Left lung (tissue), 10 donors: Measurements from ENCODE around the gene ADAM15. TPM values are rescaled to one million over a fixed set of nuclear protein-coding genes. Genes with fewer than 3 reads are reported as not detected.

Experiments
- ATAC-seq: fragments of 200-7000 bp; cut with Tn5 transposase; one replicate; pipeline ENCODE4 v1.9.1; 2020; ENCODE audit warnings: moderate library complexity
- DNase-seq, 4 donors: peaks; one replicate each; pipeline ENCODE4 v3.0.0-alpha.2; 2013 to 2020
- H3K27ac ChIP-seq, 2 donors: fragments of 200-600 bp; sonication (generic) in 1 of 2; one replicate each; pipeline versions ENCODE4 v1.5.0 to v1.8.0; 2020 to 2021
- H3K27me3 ChIP-seq, 2 donors: fragments of 200-600 bp; sonication (generic) in 1 of 2; one replicate each; pipeline versions ENCODE4 v1.5.0 to v1.8.0; 2020 to 2021
- H3K36me3 ChIP-seq, 2 donors: fragments of 200-600 bp; sonication (generic) in 1 of 2; one replicate each; pipeline versions ENCODE4 v1.5.0 to v1.8.0; 2020 to 2021
- H3K4me1 ChIP-seq, 2 donors: fragments of 200-600 bp; one replicate each; pipeline ENCODE4 v1.8.0; 2021
- H3K4me3 ChIP-seq, 2 donors: fragments of 200-600 bp; sonication (generic) in 1 of 2; one replicate each; pipeline versions ENCODE4 v1.5.0 to v1.8.0; 2020 to 2021; ENCODE audit warnings: mild to moderate bottlenecking in 1 of 2
- H3K9me3 ChIP-seq, 2 donors: fragments of 200-600 bp; sonication (generic) in 1 of 2; one replicate each; pipeline versions ENCODE4 v1.5.0 to v1.8.0; 2020 to 2021
- CTCF ChIP-seq, 2 donors: fragments of 200-600 bp; sonication (generic) in 1 of 2; IDR thresholded peaks; one replicate each; pipeline versions ENCODE4 v1.5.0 to v1.8.0; 2021; ENCODE audit warnings: antibody characterized with exemption in 2 of 2
- intact Hi-C, 2 donors: fragments of 100-400 bp; cut with DNase I; formaldehyde crosslinking; loops; one replicate each; pipeline versions ENCODE4 v1.11.2 to v1.14.2; 2022
- polyA plus RNA-seq, 6 donors: library from polyadenylated mRNA; unstranded; fragments of 120-200 nt; gene quantifications; one replicate each; pipeline ENCODE4 v1.2.1, GENCODE V29; 2013; ENCODE audit not compliant: insufficient read length in 6 of 6
- total RNA-seq, 2 donors: library from RNA; stranded (reverse); fragmentation: NEBNext Ultra II Directional; extraction: Animal tissue kit (Norgen Biotek cat#: 25700); gene quantifications; one replicate each; pipeline ENCODE4 v1.2.1, GENCODE V29; 2021
- donor health status: DM: no; HTN: yes; CAD: no.
- donor health status: DM: no; HTN: no; CAD: no.

The ADAM15 gene
- total and polyA plus RNA-seq, 8 donors, result 54.4 to 172 (median 78.2) TPM

GRCh38 chr1:155051342-155051776 is 243 bp downstream of the ADAM15 start:
- Histone ChIP-seq H3K4me3 (peak overlapping the region; percentile 78 to 95), H3K36me3 (peaks cover 0 to 28% of the 10 kb centered on the region in 2 donors), H3K27me3 (no peaks in the 10 kb centered on the region), H3K27ac (peak overlapping the region; percentile 81 to 97), H3K9me3 (no peaks in the 10 kb centered on the region), H3K4me1 (peaks cover 15 to 42% of the 10 kb centered on the region in 2 donors)
- peak; percentile 1 for ATAC-seq
- peak in 1 of 4 donors; percentile 17 for DNase-seq
- intact Hi-C loops, result no loop called here
- TF ChIP-seq CTCF (IDR thresholded peaks at IDR 0.05), result no peak

- no peak for TF ChIP-seq CTCF (IDR thresholded peaks at IDR 0.05)
- DNase-seq, result peak; percentile 18 to 85 (median 74)
- no peaks in the 10 kb centered on the region for H3K9me3 ChIP-seq
- peak overlapping the region; percentile 81 to 97 for H3K27ac ChIP-seq
- peaks cover 15 to 42% of the 10 kb centered on the region in 2 donors for H3K4me1 ChIP-seq
- no peaks in the 10 kb centered on the region for H3K27me3 ChIP-seq
- intact Hi-C loops, result no loop called here
- peaks cover 0 to 34% of the 10 kb centered on the region in 2 donors for H3K36me3 ChIP-seq
- peak; percentile 50 for ATAC-seq
- peak overlapping the region; percentile 78 to 95 for H3K4me3 ChIP-seq
These were observed 772 bp downstream of the ADAM15 start for GRCh38 chr1:155051777-155052398.

GRCh38 chr1:155052439-155053395 is 1.6 kb downstream of the ADAM15 start:
- intact Hi-C loops, result no loop called here
- no peaks in the 10 kb centered on the region for H3K27me3 ChIP-seq
- peak overlapping the region; percentile 78 to 95 for H3K4me3 ChIP-seq
- H3K27ac ChIP-seq, result peak overlapping the region; percentile 65 to 97
- H3K4me1 ChIP-seq, result peaks cover 15 to 42% of the 10 kb centered on the region in 2 donors
- DNase-seq (no peak), ATAC-seq (peak; percentile 7)
- no peaks in the 10 kb centered on the region for H3K9me3 ChIP-seq
- peaks cover 0 to 42% of the 10 kb centered on the region in 2 donors for H3K36me3 ChIP-seq
- peak in 1 of 2 donors; percentile 17 for TF ChIP-seq CTCF (IDR thresholded peaks at IDR 0.05)

GRCh38 chr1:155053531-155054105 is 2.5 kb downstream of the ADAM15 start:
- Histone ChIP-seq H3K36me3 (peaks cover 0 to 51% of the 10 kb centered on the region in 2 donors), H3K4me1 (peaks cover 15 to 42% of the 10 kb centered on the region in 2 donors), H3K27ac (peak overlapping the region in 1 of 2 donors; percentile 97), H3K9me3 (no peaks in the 10 kb centered on the region), H3K4me3 (peak overlapping the region in 1 of 2 donors; percentile 95), H3K27me3 (no peaks in the 10 kb centered on the region)
- ATAC-seq (no peak), DNase-seq (no peak)
- intact Hi-C loops, result no loop called here
- TF ChIP-seq CTCF (IDR thresholded peaks at IDR 0.05), result no peak
